GM12878 (cell line): ENCODE results near the gene NLN.

Experiments used
- CHD2 ChIP-seq: IDR thresholded peaks from 2 replicates; pipeline ENCODE4 v1.6.1; 2011; ENCODE audit warnings: low read depth, low read length, improper control_type of control experiment, borderline replicate concordance
- EP300 ChIP-seq, 2 experiments: fragments of 150-350 bp in 1 of 2; IDR thresholded peaks; 2 replicates each; pipeline ENCODE4 v1.6.1; 2011 to 2012; ENCODE audit warnings: low read depth in 2 of 2, low read length in 2 of 2, borderline replicate concordance in 1 of 2, improper control_type of control experiment in 1 of 2, inconsistent platforms in 1 of 2; ENCODE audit not compliant: control insufficient read depth in 1 of 2
- MYB ChIP-seq: fragments of 150-350 bp; IDR thresholded peaks from 2 replicates; pipeline ENCODE4 v1.6.1; 2014; ENCODE audit warnings: mild to moderate bottlenecking, low read depth, low read length, borderline replicate concordance
- SP1 ChIP-seq: IDR thresholded peaks from one replicate; pipeline ENCODE4 v1.6.1; 2011; ENCODE audit warnings: low read depth, low read length
- TF ChIP-seq, protein P1 (sequence below), 3 experiments: IDR thresholded peaks in 2 of 3; conservative IDR thresholded peaks in 1 of 3; 2 replicates each; pipeline ENCODE4 v1.5.1; 2011; ENCODE audit warnings: low read depth in 3 of 3, low read length in 3 of 3, mild to moderate bottlenecking in 3 of 3, control low read depth in 2 of 3, moderate library complexity in 2 of 3, inconsistent platforms in 1 of 3, mixed read lengths in 1 of 3; ENCODE audit not compliant: control insufficient read depth in 2 of 3, insufficient read depth in 1 of 3; ENCODE audit errors: extremely low read depth in 1 of 3
- TF ChIP-seq, protein P2 (sequence below): IDR thresholded peaks from 2 replicates; pipeline ENCODE4 v1.6.1; 2011; ENCODE audit warnings: borderline replicate concordance, low read depth, mild to moderate bottlenecking, moderate library complexity, mixed read lengths, low read length; ENCODE audit not compliant: insufficient read depth; ENCODE audit errors: extremely low read length

DNA sequence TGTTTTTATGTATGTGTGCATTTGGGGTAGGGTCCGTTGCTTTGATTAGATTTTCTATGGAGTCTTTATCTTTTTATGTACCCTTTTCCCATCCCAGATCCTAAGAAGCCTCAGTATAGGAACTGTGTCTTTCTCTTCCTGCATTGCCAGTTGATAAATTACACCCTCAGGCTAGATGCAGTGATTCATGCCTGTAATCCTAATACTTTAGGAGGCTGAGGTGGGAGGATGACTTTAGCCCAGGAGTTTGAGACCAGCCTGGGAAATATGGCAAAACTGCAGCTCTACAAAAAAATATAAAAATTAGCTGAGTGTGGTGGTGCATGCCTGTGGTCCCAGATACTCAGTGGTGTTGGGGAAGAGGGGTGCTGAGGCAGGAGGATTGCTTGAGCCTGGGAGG is 40.2 kb downstream of the NLN start:
- TF ChIP-seq, protein P1, sequence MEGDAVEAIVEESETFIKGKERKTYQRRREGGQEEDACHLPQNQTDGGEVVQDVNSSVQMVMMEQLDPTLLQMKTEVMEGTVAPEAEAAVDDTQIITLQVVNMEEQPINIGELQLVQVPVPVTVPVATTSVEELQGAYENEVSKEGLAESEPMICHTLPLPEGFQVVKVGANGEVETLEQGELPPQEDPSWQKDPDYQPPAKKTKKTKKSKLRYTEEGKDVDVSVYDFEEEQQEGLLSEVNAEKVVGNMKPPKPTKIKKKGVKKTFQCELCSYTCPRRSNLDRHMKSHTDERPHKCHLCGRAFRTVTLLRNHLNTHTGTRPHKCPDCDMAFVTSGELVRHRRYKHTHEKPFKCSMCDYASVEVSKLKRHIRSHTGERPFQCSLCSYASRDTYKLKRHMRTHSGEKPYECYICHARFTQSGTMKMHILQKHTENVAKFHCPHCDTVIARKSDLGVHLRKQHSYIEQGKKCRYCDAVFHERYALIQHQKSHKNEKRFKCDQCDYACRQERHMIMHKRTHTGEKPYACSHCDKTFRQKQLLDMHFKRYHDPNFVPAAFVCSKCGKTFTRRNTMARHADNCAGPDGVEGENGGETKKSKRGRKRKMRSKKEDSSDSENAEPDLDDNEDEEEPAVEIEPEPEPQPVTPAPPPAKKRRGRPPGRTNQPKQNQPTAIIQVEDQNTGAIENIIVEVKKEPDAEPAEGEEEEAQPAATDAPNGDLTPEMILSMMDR (IDR thresholded peaks at IDR 0.05 in 2 of 3, conservative IDR thresholded peaks at IDR 0.05 in 1 of 3; ENCODE audit: control insufficient read depth in 2 of 3, extremely low read depth in 1 of 3, insufficient read depth in 1 of 3, low read depth in 3 of 3, low read length in 3 of 3), result no peak
- TF ChIP-seq MYB (no peak), SP1 (no peak), CHD2 (no peak), EP300 (IDR thresholded peaks at IDR 0.05; ENCODE audit: borderline replicate concordance in 1 of 2, control insufficient read depth in 1 of 2, low read depth in 2 of 2, low read length in 2 of 2) (no peak)
- TF ChIP-seq, protein P2, sequence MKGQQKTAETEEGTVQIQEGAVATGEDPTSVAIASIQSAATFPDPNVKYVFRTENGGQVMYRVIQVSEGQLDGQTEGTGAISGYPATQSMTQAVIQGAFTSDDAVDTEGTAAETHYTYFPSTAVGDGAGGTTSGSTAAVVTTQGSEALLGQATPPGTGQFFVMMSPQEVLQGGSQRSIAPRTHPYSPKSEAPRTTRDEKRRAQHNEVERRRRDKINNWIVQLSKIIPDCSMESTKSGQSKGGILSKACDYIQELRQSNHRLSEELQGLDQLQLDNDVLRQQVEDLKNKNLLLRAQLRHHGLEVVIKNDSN, result no peak
